K562 (cell line): Measurements from ENCODE around the gene MAP4K4. TPM values are rescaled to one million over a fixed set of nuclear protein-coding genes. Genes with fewer than 3 reads are reported as not detected.

Experiments
- DIDO1 ChIP-seq: fragments of 450-650 bp; IDR thresholded peaks from 2 replicates; pipeline ENCODE4 v1.6.1; 2016; ENCODE audit warnings: low read depth, missing biosample characterization, missing genetic modification characterization
- FOXO4 ChIP-seq: fragments of 450-650 bp; formaldehyde crosslinking; IDR thresholded peaks from 2 replicates; pipeline ENCODE4 v1.4.0; 2020; ENCODE audit warnings: mild to moderate bottlenecking, moderate library complexity
- GATAD2B ChIP-seq: fragments of 450-650 bp; IDR thresholded peaks from 2 replicates; pipeline ENCODE4 v1.6.1; 2017; ENCODE audit warnings: mild to moderate bottlenecking, borderline replicate concordance
- HMG20B ChIP-seq: fragments of 250-450 bp; sonication (Bioruptor Pico); IDR thresholded peaks from 2 replicates; pipeline ENCODE4 v1.5.0; 2021; ENCODE audit warnings: mild to moderate bottlenecking
- KLF16 ChIP-seq: IDR thresholded peaks from 2 replicates; pipeline ENCODE4 v1.6.1; 2016; ENCODE audit warnings: antibody characterized with exemption
- MIER1 ChIP-seq: fragments of 450-650 bp; IDR thresholded peaks from 2 replicates; pipeline ENCODE4 v1.6.1; 2016; ENCODE audit warnings: antibody characterized with exemption, mild to moderate bottlenecking, low read depth
- MITF ChIP-seq: IDR thresholded peaks from 2 replicates; pipeline ENCODE4 v1.6.1; 2014; ENCODE audit warnings: antibody characterized with exemption
- MYBL2 ChIP-seq, 2 experiments: fragments of 450-650 bp in 1 of 2; sonication (generic) in 1 of 2; formaldehyde crosslinking in 1 of 2; IDR thresholded peaks; 2 replicates each; pipeline versions ENCODE4 v1.6.1 to v1.8.1; 2017 to 2022; ENCODE audit warnings: borderline replicate concordance in 1 of 2, inconsistent platforms in 1 of 2, low read depth in 1 of 2, mild to moderate bottlenecking in 1 of 2, missing genetic modification reagents in 1 of 2, moderate library complexity in 1 of 2
- RB1 ChIP-seq: fragments of 450-650 bp; IDR thresholded peaks from 2 replicates; pipeline ENCODE4 v1.6.1; 2017; ENCODE audit warnings: low read depth, mild to moderate bottlenecking
- SMARCA4 ChIP-seq: fragments of 450-650 bp; IDR thresholded peaks from 2 replicates; pipeline ENCODE4 v1.6.1; 2016
- SMC3 ChIP-seq: conservative IDR thresholded peaks from 2 replicates; pipeline ENCODE4 v1.6.1; 2011; ENCODE audit warnings: low read depth, low read length, improper control_type of control experiment; ENCODE audit not compliant: insufficient read depth
- SP1 ChIP-seq: sonication (generic); formaldehyde crosslinking; IDR thresholded peaks from 2 replicates; pipeline ENCODE4 v1.8.1; 2022; ENCODE audit warnings: mild to moderate bottlenecking, missing genetic modification reagents
- TARDBP ChIP-seq: fragments of 450-650 bp; IDR thresholded peaks from 2 replicates; pipeline ENCODE4 v1.6.1; 2016
- ZNF644 ChIP-seq: fragments of 200-800 bp; sonication (Bioruptor generic); IDR thresholded peaks from 2 replicates; pipeline ENCODE4 v1.6.1; 2016; ENCODE audit warnings: low read depth, missing genetic modification characterization, missing compliant biosample characterization
- polyA plus RNA-seq, 8 experiments: library from polyadenylated mRNA; depleted of rRNA in 4 of 8; stranded (reverse) in 5 of 8; unstranded in 3 of 8; fragments of >200 nt; fragmentation: Nextera tagmentation in 2 of 8; fragmentation: Illumina TruSeq in 1 of 8; extraction: Ambion mirVana in 2 of 8; extraction: Trizol in 1 of 8; gene quantifications; 2 replicates each; pipeline versions ENCODE4 v1.2.1 to v1.2.3, GENCODE V29; 2011 to 2014; ENCODE audit warnings: inconsistent platforms in 1 of 8, missing spikeins in 1 of 8
- total RNA-seq, 7 experiments: library from RNA; depleted of rRNA in 6 of 7; stranded (reverse); fragments of >200 nt in 6 of 7; fragmentation: Illumina TruSeq in 2 of 7; extraction: Trizol in 2 of 7; gene quantifications; 2 replicates each; pipeline versions ENCODE4 v1.2.1 to v1.2.3, GENCODE V29; 2011 to 2021; ENCODE audit warnings: low replicate concordance in 1 of 7
- TF ChIP-seq, protein P1 (sequence below): IDR thresholded peaks from 3 replicates; pipeline ENCODE4 v1.6.1; 2011; ENCODE audit warnings: borderline replicate concordance, mild to moderate bottlenecking, moderate library complexity; ENCODE audit not compliant: insufficient read length; ENCODE audit errors: extremely low read depth

The MAP4K4 gene
- total and polyA plus RNA-seq, 9 of the 15 experiments (the other 6 are each of a cell fraction or from before 2014, with no cell fraction given), result 7.6 to 76.4 (median 50.6) TPM

GRCh38 chr2:101823347-101823791 lies 125.9 kb downstream of the MAP4K4 start (continued):
- TF ChIP-seq MITF (no peak), HMG20B (CRISPR knock-in tag) (no peak), DIDO1 (tag) (no peak), SMARCA4 (peak; percentile 51; the same call in 1 of the 2 replicates), RB1 (no peak), MIER1 (no peak), TARDBP (no peak), KLF16 (peak; percentile 18; the same call in 1 of the 2 replicates), ZNF644 (tag) (no peak), SP1 (CRISPR knock-in tag) (no peak), FOXO4 (no peak), SMC3 (peak; percentile 66), MYBL2 (IDR thresholded peaks at IDR 0.05; ENCODE audit: low read depth) (0 out of 2 replicates have a peak, but pooled peaks have one; percentile 36), MYBL2 (CRISPR knock-in tag; IDR thresholded peaks at IDR 0.05; ENCODE audit: borderline replicate concordance) (no peak), GATAD2B (no peak)
- TF ChIP-seq, protein P1, sequence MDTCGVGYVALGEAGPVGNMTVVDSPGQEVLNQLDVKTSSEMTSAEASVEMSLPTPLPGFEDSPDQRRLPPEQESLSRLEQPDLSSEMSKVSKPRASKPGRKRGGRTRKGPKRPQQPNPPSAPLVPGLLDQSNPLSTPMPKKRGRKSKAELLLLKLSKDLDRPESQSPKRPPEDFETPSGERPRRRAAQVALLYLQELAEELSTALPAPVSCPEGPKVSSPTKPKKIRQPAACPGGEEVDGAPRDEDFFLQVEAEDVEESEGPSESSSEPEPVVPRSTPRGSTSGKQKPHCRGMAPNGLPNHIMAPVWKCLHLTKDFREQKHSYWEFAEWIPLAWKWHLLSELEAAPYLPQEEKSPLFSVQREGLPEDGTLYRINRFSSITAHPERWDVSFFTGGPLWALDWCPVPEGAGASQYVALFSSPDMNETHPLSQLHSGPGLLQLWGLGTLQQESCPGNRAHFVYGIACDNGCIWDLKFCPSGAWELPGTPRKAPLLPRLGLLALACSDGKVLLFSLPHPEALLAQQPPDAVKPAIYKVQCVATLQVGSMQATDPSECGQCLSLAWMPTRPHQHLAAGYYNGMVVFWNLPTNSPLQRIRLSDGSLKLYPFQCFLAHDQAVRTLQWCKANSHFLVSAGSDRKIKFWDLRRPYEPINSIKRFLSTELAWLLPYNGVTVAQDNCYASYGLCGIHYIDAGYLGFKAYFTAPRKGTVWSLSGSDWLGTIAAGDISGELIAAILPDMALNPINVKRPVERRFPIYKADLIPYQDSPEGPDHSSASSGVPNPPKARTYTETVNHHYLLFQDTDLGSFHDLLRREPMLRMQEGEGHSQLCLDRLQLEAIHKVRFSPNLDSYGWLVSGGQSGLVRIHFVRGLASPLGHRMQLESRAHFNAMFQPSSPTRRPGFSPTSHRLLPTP, result no peak
